Upper lobe of left lung (tissue), 4 donors: ENCODE results near the gene HECA.

Experiments
- CTCF ChIP-seq, 6 experiments: fragments of 450-650 bp in 4 of 6; fragments of 200-600 bp in 2 of 6; sonication (generic) in 2 of 6; IDR thresholded peaks; one replicate each; pipeline ENCODE4 v1.5.1; 2016 to 2019; ENCODE audit warnings: antibody characterized with exemption in 6 of 6
- POLR2AphosphoS5 ChIP-seq, 2 donors: sonication (generic); formaldehyde crosslinking; IDR thresholded peaks; one replicate each; pipeline ENCODE4 v1.5.1; 2017; ENCODE audit warnings: antibody characterized with exemption in 2 of 2

- TF ChIP-seq POLR2AphosphoS5 (IDR thresholded peaks at IDR 0.05), result no peak
- TF ChIP-seq CTCF (IDR thresholded peaks at IDR 0.05), result no peak
Measured at GRCh38 chr6:139107051-139107450, 27.8 kb upstream of the HECA start.
